Peyer's patch (tissue), 4 donors: ENCODE measurements around the gene CEP85. TPM values are rescaled to one million over a fixed set of nuclear protein-coding genes. Genes with fewer than 3 reads are reported as not detected.
A peak's percentile ranks its signal among the peaks of the same experiment; 100 is the strongest.

Source experiments
- DNase-seq, 3 donors: peaks; one replicate each; pipeline ENCODE4 v3.0.0-alpha.2; 2017 to 2019
- H3K27ac ChIP-seq, 4 donors: fragments of 200-600 bp; sonication (generic); one replicate each; pipeline ENCODE4 v1.5.1; 2016 to 2019
- H3K27me3 ChIP-seq, 2 donors: fragments of 200-600 bp; sonication (generic); one replicate each; pipeline ENCODE4 v1.5.1; 2019
- H3K36me3 ChIP-seq, 3 donors: fragments of 200-600 bp; sonication (generic); one replicate each; pipeline ENCODE4 v1.5.1; 2016 to 2019
- H3K4me1 ChIP-seq, 4 donors: fragments of 200-600 bp; sonication (generic); one replicate each; pipeline ENCODE4 v1.5.1; 2016 to 2019
- H3K4me3 ChIP-seq, 4 donors: fragments of 200-600 bp; sonication (generic); 1 replicate in 3 of 4; 2 replicates in 1 of 4; pipeline ENCODE4 v1.5.1; 2016 to 2019; ENCODE audit warnings: mild to moderate bottlenecking in 1 of 4
- H3K9me3 ChIP-seq, 4 donors: fragments of 200-600 bp; sonication (generic); one replicate each; pipeline ENCODE4 v1.5.1; 2016 to 2019; ENCODE audit warnings: mild to moderate bottlenecking in 1 of 4
- CTCF ChIP-seq, 6 experiments: fragments of 450-650 bp in 4 of 6; fragments of 200-600 bp in 2 of 6; sonication (generic) in 1 of 6; IDR thresholded peaks; one replicate each; pipeline ENCODE4 v1.5.1; 2017 to 2019; ENCODE audit warnings: antibody characterized with exemption in 6 of 6, mild to moderate bottlenecking in 3 of 6, moderate library complexity in 1 of 6
- POLR2A ChIP-seq, 2 donors: fragments of 450-650 bp; IDR thresholded peaks; one replicate each; pipeline ENCODE4 v1.5.1; 2017; ENCODE audit warnings: antibody characterized with exemption in 2 of 2, mild to moderate bottlenecking in 2 of 2, moderate library complexity in 2 of 2
- total RNA-seq, 4 donors: library from RNA; depleted of rRNA; stranded (reverse); fragments of >200 nt; gene quantifications; one replicate each; pipeline ENCODE4 v1.1.0, GENCODE V29; 2016

CEP85 gene
- total RNA-seq, 4 donors from 2014 or later = 11.0 to 32.2 (median 12.9) TPM

- peak overlapping the region in 2 of 4 donors; percentile 43 to 90 for H3K27ac ChIP-seq
Observed at GRCh38 chr1:26314501-26314900, 80.5 kb downstream of the CEP85 start.

GRCh38 chr1:26315874-26316850 lies 82.2 kb downstream of the CEP85 start:
- Histone ChIP-seq H3K4me3 (no peak overlapping the region), H3K9me3 (no peaks in the 10 kb centered on the region), H3K4me1 (peaks cover 0 to 21% (median 15%) of the 10 kb centered on the region in 4 donors), H3K27ac (peak overlapping the region in 3 of 4 donors; percentile 19 to 90 (median 76)), H3K36me3 (peaks cover 0 to 7% (median 0%) of the 10 kb centered on the region in 3 donors), H3K27me3 (no peaks in the 10 kb centered on the region)
- no peak for DNase-seq
- TF ChIP-seq POLR2A (IDR thresholded peaks at IDR 0.05) (no peak), CTCF (IDR thresholded peaks at IDR 0.05) (no peak)

More at GRCh38 chr1:26314501-26314900, 80.5 kb downstream of the CEP85 start:
- Histone ChIP-seq H3K9me3 (no peaks in the 10 kb centered on the region), H3K4me3 (no peak overlapping the region), H3K27me3 (no peaks in the 10 kb centered on the region), H3K36me3 (no peaks in the 10 kb centered on the region), H3K4me1 (peaks cover 0 to 11% (median 11%) of the 10 kb centered on the region in 4 donors)
- no peak for DNase-seq
- TF ChIP-seq CTCF (IDR thresholded peaks at IDR 0.05) = no peak
- no peak for TF ChIP-seq POLR2A (IDR thresholded peaks at IDR 0.05)

GRCh38 chr1:26317146-26317545 lies 83.1 kb downstream of the CEP85 start:
- Histone ChIP-seq H3K9me3 (no peaks in the 10 kb centered on the region), H3K4me3 (peak overlapping the region in 1 of 4 donors; percentile 60), H3K27me3 (no peaks in the 10 kb centered on the region), H3K27ac (peak overlapping the region in 3 of 4 donors; percentile 55 to 90 (median 76)), H3K36me3 (peaks cover 0 to 9% (median 0%) of the 10 kb centered on the region in 3 donors), H3K4me1 (peaks cover 0 to 30% (median 20%) of the 10 kb centered on the region in 4 donors)
- TF ChIP-seq CTCF (IDR thresholded peaks at IDR 0.05) (no peak), POLR2A (IDR thresholded peaks at IDR 0.05) (no peak)
- no peak for DNase-seq

GRCh38 chr1:26317612-26318337 lies 83.8 kb downstream of the CEP85 start, which contains the start of gene CD52:
Gene CD52 (plus strand): TSS chr1:26317958. CDS start chr1:26318018, 60 bp downstream.
- peaks cover 0 to 33% (median 20%) of the 10 kb centered on the region in 4 donors for H3K4me1 ChIP-seq
- peak in 2 of 3 donors; percentile 89 to 91 for DNase-seq
- peak within 1 kb of the TSS; percentile 68 to 90 (median 74) for H3K27ac ChIP-seq
- no peaks in the 10 kb centered on the region for H3K27me3 ChIP-seq
- TF ChIP-seq CTCF (IDR thresholded peaks at IDR 0.05) (no peak), POLR2A (IDR thresholded peaks at IDR 0.05) (peak; percentile 34 to 40)
- no peaks in the 10 kb centered on the region for H3K9me3 ChIP-seq
- peaks cover 0 to 12% (median 0%) of the 10 kb centered on the region in 3 donors for H3K36me3 ChIP-seq
- H3K4me3 ChIP-seq = peak within 1 kb of the TSS; percentile 46 to 60 (median 54)

GRCh38 chr1:26318338-26319064 lies 84.5 kb downstream of the CEP85 start:
- no peaks in the 10 kb centered on the region for H3K27me3 ChIP-seq
- DNase-seq = peak in 2 of 3 donors; percentile 62 to 79
- H3K36me3 ChIP-seq = peaks cover 0 to 12% (median 0%) of the 10 kb centered on the region in 3 donors
- no peaks in the 10 kb centered on the region for H3K9me3 ChIP-seq
- H3K4me1 ChIP-seq = peaks cover 0 to 33% (median 20%) of the 10 kb centered on the region in 4 donors
- peak overlapping the region; percentile 68 to 90 (median 74) for H3K27ac ChIP-seq
- TF ChIP-seq POLR2A (IDR thresholded peaks at IDR 0.05) (no peak), CTCF (IDR thresholded peaks at IDR 0.05) (no peak)
- peak overlapping the region; percentile 46 to 60 (median 54) for H3K4me3 ChIP-seq
